Stimulated activated naive B cell treated with anti-CD40 and anti-IgM and Interleukin-4, amounts not matched to agents 10 μg/mL and 1 μg/mL and 100 μg/mL, for 72 hours (primary cell): ENCODE data around the gene SLC24A4.

ENCODE experiments used
- ATAC-seq, 2 donors: fragments of 150-1000 bp; cut with Tn5 transposase; replicated peaks; 2 replicates each; pipeline ENCODE4 v1.10.0; 2021; ENCODE audit warnings: moderate library complexity in 1 of 2
- DNase-seq: peaks from one replicate; pipeline ENCODE4 v3.0.0; 2021
- H3K27ac Mint-ChIP-seq: one replicate; pipeline ENCODE4 v1.8.0; 2022; ENCODE audit warnings: mild to moderate bottlenecking, mixed read lengths
- H3K27me3 Mint-ChIP-seq, 2 donors: one replicate each; pipeline ENCODE4 v1.8.0; 2022; ENCODE audit warnings: mixed read lengths in 2 of 2
- H3K36me3 Mint-ChIP-seq, 2 donors: one replicate each; pipeline ENCODE4 v1.8.0; 2022; ENCODE audit warnings: mixed read lengths in 2 of 2, mild to moderate bottlenecking in 1 of 2
- H3K4me1 Mint-ChIP-seq, 2 donors: one replicate each; pipeline ENCODE4 v1.8.0; 2022; ENCODE audit warnings: mixed read lengths in 2 of 2, mild to moderate bottlenecking in 1 of 2
- H3K4me3 Mint-ChIP-seq, 2 donors: one replicate each; pipeline ENCODE4 v1.8.0; 2022; ENCODE audit warnings: mild to moderate bottlenecking in 2 of 2, mixed read lengths in 2 of 2, moderate library complexity in 1 of 2
- H3K9me3 Mint-ChIP-seq, 2 donors: one replicate each; pipeline ENCODE4 v1.8.0; 2022; ENCODE audit warnings: mixed read lengths in 2 of 2, mild to moderate bottlenecking in 1 of 2

SLC24A4 gene

DNA sequence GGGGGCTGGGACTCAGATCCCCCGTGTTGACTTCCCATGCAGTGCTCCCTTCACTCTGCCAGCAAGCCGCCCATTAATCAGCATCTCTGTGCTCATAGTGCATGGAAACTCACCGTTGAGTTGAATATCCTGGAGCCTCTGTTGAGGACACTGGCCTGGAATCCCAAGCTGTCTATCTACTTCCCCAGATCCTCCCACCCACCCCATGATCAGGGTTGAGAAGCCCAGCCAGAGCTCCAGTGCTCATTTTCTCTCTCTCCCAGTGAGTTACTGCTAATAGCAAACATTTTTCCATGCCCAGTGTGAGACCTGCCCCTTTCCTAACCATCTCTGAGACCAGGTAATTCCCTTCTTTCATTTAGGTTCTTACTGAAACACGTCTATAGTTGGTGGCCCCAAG lies 88.2 kb downstream of the SLC24A4 start:
- Mint-ChIP-seq H3K36me3 (peaks cover 0 to 3% of the 10 kb centered on the region in 2 donors), H3K4me3 (no peak overlapping the region), H3K27me3 (peaks cover 19 to 30% of the 10 kb centered on the region in 2 donors), H3K9me3 (peaks cover 9 to 17% of the 10 kb centered on the region in 2 donors), H3K4me1 (peaks cover 15 to 25% of the 10 kb centered on the region in 2 donors), H3K27ac (no peak overlapping the region)
- DNase-seq (no peak), ATAC-seq (no peak)

DNA sequence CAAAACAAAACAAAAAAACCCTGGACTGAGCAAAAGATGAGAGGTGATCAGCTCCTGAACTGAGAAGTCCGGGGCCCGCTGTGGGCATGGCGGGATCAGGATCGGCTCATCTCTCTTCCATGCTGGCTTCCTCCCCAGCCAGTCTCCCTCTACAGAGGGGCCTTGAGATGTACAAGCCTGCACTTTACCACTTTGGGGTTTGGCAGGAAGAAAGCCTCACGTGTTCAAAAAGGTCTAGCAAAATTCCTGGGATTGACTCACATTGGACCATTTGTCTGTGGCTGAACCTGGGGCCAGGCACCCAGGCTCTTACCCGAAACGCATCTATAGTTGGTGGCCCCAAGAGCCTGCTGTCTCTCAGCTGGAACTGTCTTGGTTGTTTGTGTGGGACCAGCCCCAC lies 89.0 kb downstream of the SLC24A4 start:
- no peak overlapping the region for H3K4me3 Mint-ChIP-seq
- no peak for ATAC-seq
- H3K27ac Mint-ChIP-seq, result no peak overlapping the region
- peaks cover 7 to 10% of the 10 kb centered on the region in 2 donors for H3K9me3 Mint-ChIP-seq
- peaks cover 15 to 25% of the 10 kb centered on the region in 2 donors for H3K4me1 Mint-ChIP-seq
- peaks cover 19 to 30% of the 10 kb centered on the region in 2 donors for H3K27me3 Mint-ChIP-seq
- peaks cover 0 to 3% of the 10 kb centered on the region in 2 donors for H3K36me3 Mint-ChIP-seq
- DNase-seq, result no peak

DNA sequence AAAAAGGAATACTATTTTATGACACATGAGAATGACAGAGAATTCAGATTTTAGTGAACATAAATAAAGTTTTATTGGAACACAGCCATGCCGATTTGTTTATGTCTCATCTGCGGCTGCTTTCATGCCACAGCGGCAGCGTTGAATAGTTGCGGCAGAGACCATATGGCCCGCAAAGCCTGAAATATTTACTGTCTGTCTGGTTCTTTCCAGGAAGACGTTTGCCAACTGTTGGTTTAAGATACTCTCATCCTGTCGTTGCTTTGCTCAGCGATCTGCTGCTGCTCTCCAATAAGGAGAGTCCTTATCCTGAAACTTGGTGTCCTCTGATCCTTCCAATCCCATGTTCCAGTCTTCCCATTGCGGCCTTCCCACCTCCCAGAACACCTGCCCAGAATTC lies 89.9 kb downstream of the SLC24A4 start:
- peaks cover 3% of the 10 kb centered on the region in 2 donors for H3K9me3 Mint-ChIP-seq
- no peak for ATAC-seq
- H3K27me3 Mint-ChIP-seq, result peaks cover 19 to 30% of the 10 kb centered on the region in 2 donors
- no peak overlapping the region for H3K27ac Mint-ChIP-seq
- H3K36me3 Mint-ChIP-seq, result peaks cover 0 to 2% of the 10 kb centered on the region in 2 donors
- no peak for DNase-seq
- peaks cover 11 to 20% of the 10 kb centered on the region in 2 donors for H3K4me1 Mint-ChIP-seq
- H3K4me3 Mint-ChIP-seq, result no peak overlapping the region

DNA sequence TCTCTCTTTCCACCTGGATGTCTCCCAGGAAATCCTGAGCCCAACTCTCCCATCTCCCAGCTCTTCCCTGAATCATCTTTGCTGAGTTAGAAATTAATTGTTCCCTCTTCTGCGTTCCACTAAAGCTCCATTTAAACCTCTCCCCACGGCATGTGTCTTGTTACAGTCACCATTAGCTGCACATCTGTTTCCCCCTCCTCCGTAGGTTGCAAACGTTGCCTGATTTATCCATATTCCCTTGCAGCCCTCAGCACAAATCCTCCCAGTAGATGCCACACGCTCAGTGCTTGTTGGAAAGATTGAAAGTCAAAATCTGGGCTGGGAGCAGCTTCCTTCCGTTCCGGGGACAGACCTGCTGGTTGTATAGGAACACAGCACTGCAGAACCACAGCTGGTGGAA lies 90.4 kb downstream of the SLC24A4 start:
- DNase-seq (no peak), ATAC-seq (no peak)
- peaks cover 3% of the 10 kb centered on the region in 2 donors for H3K9me3 Mint-ChIP-seq
- H3K4me1 Mint-ChIP-seq, result peaks cover 8 to 19% of the 10 kb centered on the region in 2 donors
- peaks cover 0 to 2% of the 10 kb centered on the region in 2 donors for H3K36me3 Mint-ChIP-seq
- no peak overlapping the region for H3K27ac Mint-ChIP-seq
- H3K4me3 Mint-ChIP-seq, result no peak overlapping the region
- H3K27me3 Mint-ChIP-seq, result peaks cover 19 to 30% of the 10 kb centered on the region in 2 donors

DNA sequence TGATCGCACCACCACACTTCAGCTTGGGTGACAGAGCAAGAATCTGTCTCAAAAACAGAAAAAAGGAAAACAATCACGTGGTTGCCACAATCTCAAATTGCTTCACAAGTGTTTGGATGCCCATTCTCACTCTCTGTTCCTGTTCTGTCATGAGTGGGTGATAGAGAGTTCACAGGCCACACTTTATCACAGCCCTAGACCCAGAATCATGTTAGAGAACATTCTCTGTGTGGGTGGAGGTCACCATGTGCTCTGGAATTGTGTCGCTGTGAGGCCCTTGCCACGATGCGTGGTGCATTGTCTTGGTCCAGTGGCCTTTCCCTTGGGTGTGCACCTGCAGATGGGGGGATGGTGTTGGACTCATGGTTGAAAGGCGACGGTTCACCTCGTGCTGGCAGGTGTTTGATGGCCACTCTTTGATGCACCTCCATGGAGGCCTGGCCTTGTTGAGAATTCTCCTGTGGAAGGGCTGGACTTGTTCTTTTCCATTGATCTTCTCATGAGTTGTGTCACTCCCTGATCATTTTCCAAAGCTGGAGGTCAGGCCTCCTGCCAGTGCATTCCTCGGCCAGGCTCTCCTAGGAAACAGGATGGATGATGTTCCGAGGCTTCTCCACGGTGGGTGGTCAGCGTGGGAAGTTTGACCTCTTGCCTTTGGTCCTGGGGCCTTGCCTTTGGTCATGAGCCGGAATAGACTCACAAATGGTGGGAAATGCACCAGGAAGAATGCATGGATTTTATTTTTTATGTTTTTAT lies 91.9 kb downstream of the SLC24A4 start:
- no peak for DNase-seq
- Mint-ChIP-seq H3K4me3 (no peak overlapping the region), H3K27me3 (peaks cover 19 to 36% of the 10 kb centered on the region in 2 donors), H3K9me3 (peaks cover 2 to 3% of the 10 kb centered on the region in 2 donors), H3K4me1 (peaks cover 8 to 9% of the 10 kb centered on the region in 2 donors), H3K36me3 (no peaks in the 10 kb centered on the region), H3K27ac (no peak overlapping the region)
- ATAC-seq, result peak; percentile 91 to 93

DNA sequence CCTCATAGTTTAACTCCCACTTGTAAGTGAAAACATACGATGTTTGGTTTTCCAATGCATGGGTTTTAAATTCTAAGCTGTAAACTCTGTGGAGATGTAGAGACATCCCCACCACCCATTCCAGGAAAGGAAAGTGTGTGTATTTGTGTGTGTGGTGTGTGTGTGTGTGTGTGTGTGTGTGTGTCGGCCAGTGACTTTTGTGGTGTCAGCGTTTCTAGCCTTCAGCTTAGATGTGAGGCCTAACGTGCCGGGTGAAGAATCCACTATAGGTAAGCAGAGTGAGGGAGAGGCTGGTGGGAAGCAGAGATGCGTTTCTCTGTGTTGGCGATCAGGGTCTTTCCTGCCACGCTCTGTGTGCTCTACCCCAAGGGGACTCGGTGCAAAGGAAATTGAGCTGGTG lies 93.0 kb downstream of the SLC24A4 start:
- Mint-ChIP-seq H3K27ac (no peak overlapping the region), H3K4me3 (no peak overlapping the region), H3K36me3 (no peaks in the 10 kb centered on the region), H3K9me3 (peaks cover 2 to 3% of the 10 kb centered on the region in 2 donors), H3K27me3 (peaks cover 19 to 35% of the 10 kb centered on the region in 2 donors), H3K4me1 (peaks cover 8 to 9% of the 10 kb centered on the region in 2 donors)
- DNase-seq, result no peak
- no peak for ATAC-seq

DNA sequence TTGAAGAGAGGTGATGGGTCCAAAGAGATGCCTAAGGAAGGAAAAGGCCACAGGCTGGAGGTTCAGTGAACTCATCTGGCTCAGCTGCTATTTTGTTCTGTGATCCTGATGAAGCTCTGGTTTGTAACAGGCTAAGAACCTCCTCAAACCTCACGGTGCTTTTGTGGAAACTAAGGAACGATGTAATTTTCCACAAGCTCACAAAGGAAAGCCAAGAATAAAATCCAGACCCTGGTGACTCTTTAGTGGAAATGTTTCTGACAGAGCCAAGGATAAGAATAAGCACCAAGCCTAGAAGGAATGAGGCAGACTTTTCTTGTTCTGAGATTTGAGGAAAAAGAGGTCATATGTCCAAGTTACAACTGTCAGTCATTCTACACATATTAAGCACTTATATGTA lies 93.6 kb downstream of the SLC24A4 start:
- H3K4me1 Mint-ChIP-seq, result peaks cover 8 to 9% of the 10 kb centered on the region in 2 donors
- no peaks in the 10 kb centered on the region for H3K36me3 Mint-ChIP-seq
- H3K9me3 Mint-ChIP-seq, result peaks cover 2 to 3% of the 10 kb centered on the region in 2 donors
- H3K27me3 Mint-ChIP-seq, result peaks cover 16 to 29% of the 10 kb centered on the region in 2 donors
- ATAC-seq, result no peak
- no peak overlapping the region for H3K4me3 Mint-ChIP-seq
- DNase-seq, result no peak
- no peak overlapping the region for H3K27ac Mint-ChIP-seq

DNA sequence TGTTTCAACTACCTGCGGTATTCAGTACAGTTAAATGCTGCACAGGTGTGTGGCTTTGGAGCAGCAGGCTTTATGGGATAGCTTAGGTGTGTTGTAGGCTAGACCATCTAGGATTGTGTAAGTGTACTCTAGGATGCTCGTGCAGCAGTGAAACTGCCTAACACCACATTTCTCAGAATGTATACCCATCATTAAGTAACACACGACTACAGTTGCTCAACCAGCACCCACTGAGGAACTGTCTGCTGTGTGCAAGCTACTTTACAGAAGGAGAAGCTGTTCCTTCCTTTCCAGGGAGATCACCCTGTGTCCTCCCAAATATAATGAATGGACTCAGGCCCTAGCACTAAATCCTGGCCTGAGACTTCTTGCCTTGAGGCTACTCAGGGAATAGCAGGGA lies 94.8 kb downstream of the SLC24A4 start:
- peaks cover 2 to 3% of the 10 kb centered on the region in 2 donors for H3K9me3 Mint-ChIP-seq
- no peak for DNase-seq
- H3K4me1 Mint-ChIP-seq, result peaks cover 8 to 9% of the 10 kb centered on the region in 2 donors
- H3K27ac Mint-ChIP-seq, result no peak overlapping the region
- H3K4me3 Mint-ChIP-seq, result no peak overlapping the region
- ATAC-seq, result no peak
- H3K27me3 Mint-ChIP-seq, result peaks cover 9 to 17% of the 10 kb centered on the region in 2 donors
- H3K36me3 Mint-ChIP-seq, result no peaks in the 10 kb centered on the region

DNA sequence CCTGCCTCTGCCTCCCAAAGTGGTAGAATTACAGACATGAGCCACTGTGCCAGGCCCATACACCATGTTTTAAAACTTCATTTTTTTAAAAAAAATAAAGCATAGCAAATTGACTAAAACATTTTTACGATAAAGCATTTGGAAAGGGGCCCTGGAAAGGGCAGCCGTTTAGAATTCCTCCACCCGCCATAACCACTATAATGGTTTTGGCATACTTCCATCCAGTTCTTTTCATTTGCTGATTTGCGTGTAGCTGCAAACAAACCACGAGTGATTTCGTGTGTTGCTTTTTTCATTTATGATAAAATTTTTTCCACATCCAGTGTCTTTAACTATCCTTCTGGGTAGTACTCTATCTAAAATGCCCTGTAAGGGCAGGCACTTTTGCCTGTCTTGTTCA lies 98.8 kb downstream of the SLC24A4 start:
- Mint-ChIP-seq H3K36me3 (no peaks in the 10 kb centered on the region), H3K27me3 (peaks cover 4 to 10% of the 10 kb centered on the region in 2 donors), H3K9me3 (peaks cover 0 to 2% of the 10 kb centered on the region in 2 donors), H3K27ac (no peak overlapping the region), H3K4me3 (no peak overlapping the region), H3K4me1 (peaks cover 5 to 7% of the 10 kb centered on the region in 2 donors)
- DNase-seq (no peak), ATAC-seq (no peak)

DNA sequence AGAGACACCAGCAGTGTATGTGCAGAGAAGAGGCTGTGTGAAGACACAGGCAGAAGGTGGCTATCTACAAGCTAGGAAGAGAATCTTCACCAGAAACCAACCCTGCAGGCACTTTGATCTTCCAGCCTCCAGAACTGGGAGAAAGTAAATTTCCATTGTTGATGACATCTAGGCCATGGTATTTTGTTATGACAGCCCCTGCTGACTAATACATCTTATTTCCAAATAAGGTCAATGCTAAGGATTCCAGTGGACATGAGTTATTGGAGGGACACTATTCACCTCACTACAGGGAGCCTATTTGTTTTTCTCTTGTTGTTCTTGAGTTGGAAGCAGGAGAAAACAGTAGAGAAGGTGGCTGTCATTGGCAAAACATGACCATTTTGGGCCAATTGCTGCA lies 102.1 kb downstream of the SLC24A4 start:
- DNase-seq, result no peak
- Mint-ChIP-seq H3K4me3 (no peak overlapping the region), H3K9me3 (peaks cover 0 to 3% of the 10 kb centered on the region in 2 donors), H3K4me1 (peaks cover 7 to 9% of the 10 kb centered on the region in 2 donors), H3K27ac (no peak overlapping the region), H3K27me3 (peaks cover 11 to 13% of the 10 kb centered on the region in 2 donors), H3K36me3 (no peaks in the 10 kb centered on the region)
- no peak for ATAC-seq

DNA sequence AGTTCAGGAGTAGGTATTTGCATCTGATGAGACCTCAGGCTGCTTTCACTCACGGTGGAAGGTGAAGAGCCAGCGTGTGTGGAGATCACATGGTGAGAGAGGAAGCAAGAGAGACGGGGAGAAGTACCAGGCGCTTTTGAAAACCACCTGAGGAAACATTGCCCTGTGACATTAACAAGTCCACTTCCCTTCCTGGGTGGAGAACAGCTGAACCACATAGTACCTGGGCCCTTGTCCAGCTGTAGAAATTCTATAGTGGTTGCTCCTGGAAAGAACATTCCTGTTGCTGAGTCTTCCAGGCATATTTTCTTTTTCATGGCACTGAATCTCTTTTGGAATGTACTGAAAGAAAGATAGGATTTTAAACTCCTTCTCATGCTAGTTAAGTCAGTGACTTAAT lies 103.3 kb downstream of the SLC24A4 start:
- Mint-ChIP-seq H3K27ac (no peak overlapping the region), H3K4me1 (peaks cover 7 to 9% of the 10 kb centered on the region in 2 donors), H3K27me3 (peaks cover 16 to 19% of the 10 kb centered on the region in 2 donors), H3K4me3 (no peak overlapping the region), H3K36me3 (no peaks in the 10 kb centered on the region), H3K9me3 (peaks cover 0 to 3% of the 10 kb centered on the region in 2 donors)
- DNase-seq (no peak), ATAC-seq (peak; percentile 63 to 71)

DNA sequence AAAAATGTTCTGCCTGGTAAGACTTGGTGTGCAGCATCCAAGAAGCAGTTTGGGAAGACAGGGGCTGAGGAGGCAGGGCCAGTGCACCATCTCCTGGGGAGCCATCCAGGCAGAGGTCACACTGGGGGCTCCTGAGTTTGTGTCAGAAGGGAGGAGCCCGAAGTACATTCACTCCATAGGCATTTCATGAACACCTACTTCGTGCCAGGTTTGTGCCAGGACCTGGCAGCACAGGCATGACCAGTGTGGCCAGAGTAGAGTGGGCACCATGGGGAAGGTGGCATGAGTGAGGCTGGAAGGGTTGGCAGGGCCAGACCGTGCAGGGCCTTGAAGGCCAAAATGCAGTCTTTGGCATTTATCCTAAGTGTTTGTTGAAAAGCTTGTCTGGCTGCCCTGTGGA lies 104.1 kb downstream of the SLC24A4 start:
- H3K36me3 Mint-ChIP-seq, result no peaks in the 10 kb centered on the region
- peaks cover 23 to 24% of the 10 kb centered on the region in 2 donors for H3K27me3 Mint-ChIP-seq
- H3K9me3 Mint-ChIP-seq, result peaks cover 0 to 3% of the 10 kb centered on the region in 2 donors
- no peak overlapping the region for H3K4me3 Mint-ChIP-seq
- no peak overlapping the region for H3K27ac Mint-ChIP-seq
- DNase-seq, result no peak
- ATAC-seq, result no peak
- H3K4me1 Mint-ChIP-seq, result peaks cover 7 to 9% of the 10 kb centered on the region in 2 donors

DNA sequence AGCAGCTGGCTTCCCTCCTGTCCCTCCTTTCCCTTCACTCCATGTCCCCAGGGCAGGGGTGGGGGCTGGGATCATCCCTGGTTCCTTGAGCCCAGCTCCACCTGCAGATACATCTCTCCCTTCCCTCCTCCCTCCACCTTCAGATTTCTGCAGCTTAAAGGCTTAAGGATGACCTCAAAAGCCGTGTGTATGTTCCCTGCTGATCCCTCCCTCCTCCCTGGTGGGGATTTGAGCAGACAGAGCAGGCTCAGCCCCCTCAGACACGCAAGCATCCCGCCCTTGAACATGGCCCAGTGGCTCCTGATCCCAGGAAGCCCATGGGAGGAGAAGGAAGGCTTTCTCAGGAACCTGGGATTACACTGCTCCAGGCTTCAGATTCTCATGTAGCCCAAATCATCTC lies 107.7 kb downstream of the SLC24A4 start:
- ATAC-seq (no peak), DNase-seq (no peak)
- Mint-ChIP-seq H3K4me3 (no peak overlapping the region), H3K36me3 (no peaks in the 10 kb centered on the region), H3K27me3 (peaks cover 19 to 24% of the 10 kb centered on the region in 2 donors), H3K27ac (no peak overlapping the region), H3K9me3 (peaks cover 5 to 6% of the 10 kb centered on the region in 2 donors), H3K4me1 (peaks cover 7 to 8% of the 10 kb centered on the region in 2 donors)

DNA sequence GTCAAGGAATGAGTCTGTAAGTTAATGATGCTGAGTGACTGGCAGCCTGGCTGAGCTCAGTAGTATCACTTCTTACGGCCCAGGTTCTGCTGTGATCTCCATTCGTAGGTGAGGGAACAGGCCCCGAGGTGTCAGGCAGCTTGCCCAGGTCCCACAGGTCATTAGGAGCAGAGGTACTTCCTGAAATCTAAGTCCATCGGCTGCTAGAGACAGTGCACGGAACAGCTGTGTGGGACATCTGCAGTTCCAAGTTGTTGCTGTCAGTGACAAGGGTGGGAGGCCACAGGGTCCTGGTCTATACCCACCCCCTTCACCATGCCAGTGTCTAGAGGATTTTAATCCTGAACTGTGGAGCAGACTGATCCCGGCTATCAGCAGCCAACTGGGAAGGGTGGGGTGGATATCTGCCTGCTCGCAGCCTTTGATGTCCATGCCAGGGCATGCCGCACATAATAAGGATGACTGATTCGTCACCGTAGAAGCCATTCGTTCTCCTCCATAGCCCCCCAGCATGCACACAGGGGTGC lies 108.3 kb downstream of the SLC24A4 start:
- Mint-ChIP-seq H3K27ac (no peak overlapping the region), H3K36me3 (no peaks in the 10 kb centered on the region), H3K27me3 (peaks cover 19 to 24% of the 10 kb centered on the region in 2 donors), H3K4me3 (no peak overlapping the region), H3K9me3 (peaks cover 3 to 6% of the 10 kb centered on the region in 2 donors), H3K4me1 (peaks cover 1 to 4% of the 10 kb centered on the region in 2 donors)
- ATAC-seq (no peak), DNase-seq (no peak)

DNA sequence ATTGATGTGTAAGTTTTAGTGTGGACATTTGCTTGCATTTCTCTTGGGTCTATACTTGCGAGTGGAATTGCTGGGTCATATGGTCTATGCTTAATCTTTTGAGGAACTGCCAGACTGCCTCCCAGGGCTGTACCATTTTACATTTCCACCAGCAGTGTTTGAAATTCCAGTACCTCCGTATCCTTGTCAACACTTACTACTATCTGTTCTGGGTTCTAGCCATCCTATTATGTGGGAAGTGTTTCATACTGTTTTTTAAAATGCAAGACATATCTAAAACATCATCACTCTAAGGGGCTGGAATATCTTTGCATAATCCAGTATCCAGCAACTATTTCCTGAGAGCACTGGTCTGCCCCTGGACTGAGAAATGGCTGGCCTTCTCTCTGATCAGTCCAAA lies 110.4 kb downstream of the SLC24A4 start:
- H3K27ac Mint-ChIP-seq, result no peak overlapping the region
- ATAC-seq, result no peak
- H3K4me3 Mint-ChIP-seq, result no peak overlapping the region
- H3K36me3 Mint-ChIP-seq, result peaks cover 0 to 4% of the 10 kb centered on the region in 2 donors
- DNase-seq, result no peak
- H3K4me1 Mint-ChIP-seq, result peaks cover 4 to 5% of the 10 kb centered on the region in 2 donors
- H3K27me3 Mint-ChIP-seq, result peaks cover 18 to 24% of the 10 kb centered on the region in 2 donors
- peaks cover 2 to 10% of the 10 kb centered on the region in 2 donors for H3K9me3 Mint-ChIP-seq
